Body of pancreas (tissue), 4 donors: ENCODE results near the gene ZSWIM6.

Source experiments
- CTCF ChIP-seq, 7 experiments: fragments of 450-650 bp in 4 of 7; fragments of 200-600 bp in 3 of 7; sonication (generic) in 3 of 7; IDR thresholded peaks; one replicate each; pipeline ENCODE4 v1.5.1; 2016 to 2019; ENCODE audit warnings: antibody characterized with exemption in 7 of 7
- POLR2A ChIP-seq, 3 donors: fragments of 450-650 bp; IDR thresholded peaks; one replicate each; pipeline ENCODE4 v1.6.1; 2016; ENCODE audit warnings: antibody characterized with exemption in 3 of 3, mild to moderate bottlenecking in 2 of 3

GRCh38 chr5:61298066-61298465, 34.0 kb upstream of the ZSWIM6 start:
- no peak for TF ChIP-seq CTCF (IDR thresholded peaks at IDR 0.05)
- TF ChIP-seq POLR2A (IDR thresholded peaks at IDR 0.05) = no peak
